Measurements from ENCODE around the gene CDCA7.
"Not testable (repeated sequence)": the region's sequence is repeated elsewhere in the genome, so short reads cannot be mapped to it uniquely, and the experiment has no call there.

CDCA7 gene

GRCh38 chr2:173404841-173405750 lies 50.4 kb downstream of the CDCA7 start:
- no peak for ATAC-seq

GRCh38 chr2:173407176-173407575 lies 52.5 kb downstream of the CDCA7 start:
- no peak for ATAC-seq

GRCh38 chr2:173407646-173408045 lies 53.0 kb downstream of the CDCA7 start:
- no peak for ATAC-seq

- ATAC-seq, result no peak
These were observed 55.9 kb downstream of the CDCA7 start for GRCh38 chr2:173410579-173410978.

GRCh38 chr2:173412628-173413027 lies 58.0 kb downstream of the CDCA7 start:
- no peak for ATAC-seq

GRCh38 chr2:173414823-173415322 lies 60.2 kb downstream of the CDCA7 start:
- ATAC-seq, result no peak

- no peak for ATAC-seq
These were observed 61.0 kb downstream of the CDCA7 start for GRCh38 chr2:173415431-173416381.

- not testable (repeated sequence) for ATAC-seq
These were observed 61.9 kb downstream of the CDCA7 start for GRCh38 chr2:173416415-173417152.

- ATAC-seq, result no peak
These were observed 62.7 kb downstream of the CDCA7 start for GRCh38 chr2:173417341-173417740.

GRCh38 chr2:173417802-173418201 lies 63.1 kb downstream of the CDCA7 start:
- ATAC-seq, result no peak

Measured in activated CD4-positive, CD25-positive, alpha-beta regulatory T cell treated with anti-CD3 and anti-CD28 coated beads, Interleukin-2, amount 50 U/mL, for 24 hours (primary cell).